Stimulated activated naive CD8-positive, alpha-beta T cell treated with anti-CD3 and anti-CD28 coated beads, Interleukin-15, Interleukin-2, amounts not matched to agents 100 ng/mL and 50 ng/mL, for 24 hours (primary cell): ENCODE data around the gene ULBP2.
"Not testable (repeated sequence)": the region's sequence is repeated elsewhere in the genome, so short reads cannot be mapped to it uniquely, and the experiment has no call there.

ENCODE experiments used
- H3K27ac Mint-ChIP-seq: one replicate; pipeline ENCODE4 v1.8.0; 2021; ENCODE audit warnings: mild to moderate bottlenecking, mixed read lengths
- H3K27me3 Mint-ChIP-seq: one replicate; pipeline ENCODE4 v1.8.0; 2021; ENCODE audit warnings: mixed read lengths
- H3K36me3 Mint-ChIP-seq: one replicate; pipeline ENCODE4 v1.8.0; 2021; ENCODE audit warnings: low read depth, mixed read lengths
- H3K4me1 Mint-ChIP-seq: one replicate; pipeline ENCODE4 v1.8.0; 2021; ENCODE audit warnings: low read depth, mixed read lengths
- H3K4me3 Mint-ChIP-seq: one replicate; pipeline ENCODE4 v1.8.0; 2021; ENCODE audit warnings: mild to moderate bottlenecking, mixed read lengths
- H3K9me3 Mint-ChIP-seq: one replicate; pipeline ENCODE4 v1.8.0; 2021; ENCODE audit warnings: mixed read lengths

ULBP2 gene

DNA sequence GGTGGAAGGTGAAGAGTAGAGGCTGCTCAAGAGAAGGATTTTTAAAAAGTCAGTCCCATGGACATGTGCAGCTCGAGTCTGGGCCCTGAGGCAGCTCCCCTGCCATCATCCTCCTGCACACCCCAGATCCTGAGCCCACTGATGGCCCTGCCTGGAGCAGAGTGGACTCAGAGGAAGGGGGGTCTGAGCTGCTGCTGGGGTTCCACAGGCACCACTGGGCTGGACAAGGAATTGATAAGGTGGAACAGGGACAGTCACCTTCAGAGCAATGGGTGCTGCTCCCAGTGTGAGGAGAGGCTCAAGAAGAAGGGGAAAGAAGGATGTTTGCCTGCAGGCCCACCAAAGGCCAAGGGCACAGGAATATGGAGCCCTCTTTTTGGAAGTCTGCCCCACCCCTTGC lies 6.2 kb downstream of the ULBP2 start:
- Mint-ChIP-seq H3K27me3 (peaks cover 63% of the 10 kb centered on the region), H3K36me3 (no peaks in the 10 kb centered on the region), H3K9me3 (no peaks in the 10 kb centered on the region), H3K4me3 (no peak overlapping the region), H3K4me1 (no peaks in the 10 kb centered on the region), H3K27ac (no peak overlapping the region)

DNA sequence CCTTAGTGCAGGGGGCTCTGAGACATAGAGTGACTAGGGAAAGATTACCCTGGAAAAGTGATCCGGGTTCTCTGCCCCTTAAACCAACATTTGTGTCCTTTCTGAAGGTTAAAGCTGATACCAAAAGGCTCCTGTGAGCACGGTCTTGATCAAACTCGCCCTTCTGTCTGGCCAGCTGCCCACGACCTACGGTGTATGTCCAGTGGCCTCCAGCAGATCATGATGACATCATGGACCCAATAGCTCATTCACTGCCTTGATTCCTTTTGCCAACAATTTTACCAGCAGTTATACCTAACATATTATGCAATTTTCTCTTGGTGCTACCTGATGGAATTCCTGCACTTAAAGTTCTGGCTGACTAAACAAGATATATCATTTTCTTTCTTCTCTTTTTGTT lies 6.8 kb downstream of the ULBP2 start:
- no peak overlapping the region for H3K27ac Mint-ChIP-seq
- peaks cover under 1% of the 10 kb centered on the region for H3K4me1 Mint-ChIP-seq
- no peaks in the 10 kb centered on the region for H3K9me3 Mint-ChIP-seq
- H3K4me3 Mint-ChIP-seq: no peak overlapping the region
- peaks cover 68% of the 10 kb centered on the region for H3K27me3 Mint-ChIP-seq
- no peaks in the 10 kb centered on the region for H3K36me3 Mint-ChIP-seq

DNA sequence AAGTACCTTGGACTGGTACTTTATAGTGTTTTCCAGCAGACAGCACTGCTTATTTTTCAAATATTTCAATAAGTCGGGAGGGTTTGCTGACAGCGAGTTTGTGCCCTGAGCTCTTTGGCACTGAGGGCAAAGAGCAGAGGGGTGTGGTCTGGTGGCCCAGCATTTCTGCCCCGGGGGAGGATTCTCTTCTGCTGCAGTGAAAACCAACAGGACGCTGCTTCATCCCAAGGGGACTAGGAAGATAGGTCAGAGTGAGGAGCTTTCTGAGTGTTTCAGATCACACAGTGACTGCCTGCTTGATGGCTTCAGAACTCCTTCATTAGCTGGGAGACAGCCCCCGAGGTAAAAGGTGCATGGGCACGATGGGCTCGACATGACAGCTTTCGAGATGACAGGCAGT lies 8.6 kb downstream of the ULBP2 start:
- Mint-ChIP-seq H3K4me3 (no peak overlapping the region), H3K27ac (no peak overlapping the region), H3K27me3 (peaks cover 74% of the 10 kb centered on the region), H3K36me3 (no peaks in the 10 kb centered on the region), H3K4me1 (peaks cover 8% of the 10 kb centered on the region), H3K9me3 (no peaks in the 10 kb centered on the region)

DNA sequence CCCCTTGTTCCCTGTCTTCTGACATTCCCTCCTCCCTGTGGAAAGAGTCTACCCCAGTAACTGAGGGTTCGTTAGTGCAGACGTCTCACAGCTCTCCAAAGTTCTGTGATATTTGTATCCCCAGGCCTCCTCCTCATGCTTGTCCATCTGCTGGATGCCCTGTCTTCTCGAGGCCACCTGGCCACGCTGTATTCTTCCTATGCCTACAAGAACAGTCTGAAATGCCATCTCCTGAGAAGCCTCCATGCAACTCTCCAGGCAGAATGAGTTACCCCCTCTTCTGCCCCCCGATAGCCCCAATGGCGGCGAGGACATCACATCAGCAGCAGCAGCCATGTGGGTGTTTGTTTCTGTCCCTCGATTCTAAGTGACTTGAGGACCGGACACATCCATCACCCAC lies 9.3 kb downstream of the ULBP2 start:
- peaks cover 8% of the 10 kb centered on the region for H3K4me1 Mint-ChIP-seq
- H3K4me3 Mint-ChIP-seq: no peak overlapping the region
- H3K36me3 Mint-ChIP-seq: no peaks in the 10 kb centered on the region
- no peak overlapping the region for H3K27ac Mint-ChIP-seq
- H3K27me3 Mint-ChIP-seq: peaks cover 80% of the 10 kb centered on the region
- no peaks in the 10 kb centered on the region for H3K9me3 Mint-ChIP-seq

DNA sequence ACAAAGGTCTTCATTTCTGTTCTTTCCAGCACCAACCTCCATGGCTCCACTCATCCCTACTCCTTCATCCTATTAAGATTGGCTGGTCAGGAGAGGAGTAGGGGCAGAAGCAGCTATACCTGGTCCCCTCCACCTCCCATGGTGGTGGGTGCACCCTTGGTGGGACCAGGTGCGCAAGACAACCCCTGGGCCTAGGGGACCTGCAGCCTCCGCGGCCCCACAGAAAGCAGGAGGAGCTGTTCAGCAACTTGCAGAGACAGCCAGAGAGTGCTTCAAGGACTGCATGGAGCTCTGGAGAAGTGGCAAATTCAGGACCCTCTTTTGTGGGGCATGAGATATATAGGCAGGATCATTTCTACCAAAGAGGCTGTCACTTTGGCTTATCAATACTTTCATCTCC lies 9.8 kb downstream of the ULBP2 start:
- Mint-ChIP-seq H3K27ac (no peak overlapping the region), H3K27me3 (peaks cover 78% of the 10 kb centered on the region), H3K4me1 (peaks cover 8% of the 10 kb centered on the region), H3K9me3 (no peaks in the 10 kb centered on the region), H3K36me3 (no peaks in the 10 kb centered on the region), H3K4me3 (no peak overlapping the region)

DNA sequence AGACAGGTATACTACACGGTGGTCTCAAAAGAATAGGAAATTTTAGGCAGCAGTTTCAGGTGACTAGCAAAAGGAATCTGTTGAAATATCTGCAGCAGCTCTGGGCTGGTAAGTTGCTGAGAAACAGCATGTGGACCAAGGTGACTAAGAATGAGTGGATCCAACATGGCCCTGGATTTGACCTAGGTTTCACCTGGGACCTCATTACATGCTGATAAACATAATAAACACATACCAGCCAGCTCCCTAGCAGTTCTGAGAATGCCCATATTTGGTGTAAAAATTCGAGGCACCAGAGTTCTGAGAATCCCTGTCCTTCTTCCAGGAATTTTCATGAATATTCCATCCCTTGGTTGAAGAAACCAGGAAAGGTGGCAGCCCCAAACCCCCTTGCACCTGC lies 11.6 kb downstream of the ULBP2 start:
- H3K4me3 Mint-ChIP-seq, H3K27ac Mint-ChIP-seq, H3K9me3 Mint-ChIP-seq, H3K36me3 Mint-ChIP-seq, H3K4me1 Mint-ChIP-seq: not testable (repeated sequence)
- H3K27me3 Mint-ChIP-seq: peaks cover 81% of the 10 kb centered on the region

DNA sequence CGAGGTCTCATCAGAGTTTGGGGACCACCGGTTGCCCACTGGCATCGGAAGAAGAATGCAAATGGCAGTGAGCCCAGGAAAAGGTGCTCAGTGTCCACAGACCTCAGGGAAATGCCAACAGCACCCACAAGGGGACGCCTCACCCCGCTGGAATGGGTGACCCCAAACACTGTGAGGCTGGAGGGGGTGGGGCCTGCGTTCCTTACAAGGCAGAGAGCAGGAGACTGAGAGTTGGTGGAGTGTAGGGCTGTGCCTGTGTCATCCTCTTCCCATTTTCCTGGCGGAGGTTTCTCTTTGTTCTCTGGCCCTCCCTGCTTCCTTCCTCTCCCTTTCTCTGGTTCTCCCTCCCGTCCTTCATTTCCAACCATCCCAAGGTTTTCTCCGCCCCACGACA lies 12.1 kb downstream of the ULBP2 start:
- not testable (repeated sequence) for H3K4me3 Mint-ChIP-seq, H3K36me3 Mint-ChIP-seq, H3K27ac Mint-ChIP-seq, H3K9me3 Mint-ChIP-seq, H3K4me1 Mint-ChIP-seq
- H3K27me3 Mint-ChIP-seq: peaks cover 79% of the 10 kb centered on the region

DNA sequence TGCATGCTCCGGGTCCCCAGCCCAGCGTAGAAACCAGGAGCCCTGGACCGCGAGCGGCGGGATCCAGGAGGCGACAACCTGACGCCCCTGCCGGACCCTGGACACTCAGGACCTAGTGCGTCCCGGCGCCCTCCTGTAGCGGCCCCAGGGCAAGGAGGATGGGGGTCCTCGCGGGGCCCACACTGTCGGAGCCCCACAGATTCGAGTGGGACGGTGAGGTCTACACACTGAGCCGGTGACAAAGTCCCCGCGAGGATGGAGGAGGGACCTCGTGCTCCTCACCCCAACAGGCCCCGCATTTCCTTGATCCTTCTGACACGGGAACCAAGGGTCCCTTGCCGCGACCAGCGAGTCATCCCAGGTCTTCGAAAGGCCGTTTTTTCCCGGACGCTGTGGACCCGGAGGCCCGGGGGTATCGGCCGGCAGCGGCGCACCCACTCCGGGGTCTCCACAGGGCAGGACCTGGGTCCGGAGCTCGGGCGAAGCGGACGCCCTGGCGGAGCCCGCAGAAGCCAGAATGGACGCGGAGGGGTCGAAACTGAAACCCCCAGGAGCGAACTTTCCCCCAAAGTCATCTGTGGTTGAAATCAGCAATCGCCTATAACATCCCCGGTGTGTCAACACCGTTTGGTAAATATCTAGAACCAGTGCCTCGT lies 12.6 kb downstream of the ULBP2 start:
- H3K36me3 Mint-ChIP-seq, H3K27ac Mint-ChIP-seq, H3K4me3 Mint-ChIP-seq, H3K9me3 Mint-ChIP-seq: not testable (repeated sequence)
- Mint-ChIP-seq H3K27me3 (peaks cover 79% of the 10 kb centered on the region), H3K4me1 (peaks cover 10% of the 10 kb centered on the region)

DNA sequence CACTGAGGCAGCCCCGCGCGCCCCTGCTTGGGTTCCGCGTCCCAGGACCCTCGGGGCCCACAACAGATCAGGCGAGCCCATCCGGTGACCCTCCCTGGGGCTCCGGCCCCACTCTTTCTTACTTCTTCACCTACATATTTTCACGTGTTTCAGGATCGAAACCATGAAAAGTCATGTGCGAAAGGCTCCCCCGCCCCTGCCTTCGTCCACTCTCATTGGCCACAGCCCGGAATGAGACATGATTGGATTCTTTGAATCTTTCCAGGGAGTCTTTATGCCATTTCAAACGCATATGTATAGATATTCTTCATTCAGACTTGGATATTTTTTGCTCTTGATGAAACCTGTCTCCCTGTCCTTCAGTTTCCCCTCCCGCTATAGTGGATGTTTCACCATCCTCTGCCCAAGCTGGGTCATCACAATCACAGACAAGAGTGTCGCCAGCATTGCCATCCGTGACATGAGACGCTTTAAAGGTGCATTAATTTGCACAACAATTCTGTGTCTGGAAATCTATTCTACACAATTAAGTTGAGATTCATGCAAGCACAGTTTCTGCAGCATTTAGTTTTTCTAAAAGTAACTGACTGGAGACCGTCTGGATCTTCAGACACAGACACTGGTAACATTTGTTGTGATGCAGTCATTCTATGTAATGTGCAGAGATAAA lies 13.3 kb downstream of the ULBP2 start:
- H3K36me3 Mint-ChIP-seq, H3K27ac Mint-ChIP-seq, H3K9me3 Mint-ChIP-seq: not testable (repeated sequence)
- H3K4me3 Mint-ChIP-seq: peak overlapping the region; percentile 28
- H3K27me3 Mint-ChIP-seq: peaks cover 79% of the 10 kb centered on the region
- peaks cover 13% of the 10 kb centered on the region for H3K4me1 Mint-ChIP-seq

DNA sequence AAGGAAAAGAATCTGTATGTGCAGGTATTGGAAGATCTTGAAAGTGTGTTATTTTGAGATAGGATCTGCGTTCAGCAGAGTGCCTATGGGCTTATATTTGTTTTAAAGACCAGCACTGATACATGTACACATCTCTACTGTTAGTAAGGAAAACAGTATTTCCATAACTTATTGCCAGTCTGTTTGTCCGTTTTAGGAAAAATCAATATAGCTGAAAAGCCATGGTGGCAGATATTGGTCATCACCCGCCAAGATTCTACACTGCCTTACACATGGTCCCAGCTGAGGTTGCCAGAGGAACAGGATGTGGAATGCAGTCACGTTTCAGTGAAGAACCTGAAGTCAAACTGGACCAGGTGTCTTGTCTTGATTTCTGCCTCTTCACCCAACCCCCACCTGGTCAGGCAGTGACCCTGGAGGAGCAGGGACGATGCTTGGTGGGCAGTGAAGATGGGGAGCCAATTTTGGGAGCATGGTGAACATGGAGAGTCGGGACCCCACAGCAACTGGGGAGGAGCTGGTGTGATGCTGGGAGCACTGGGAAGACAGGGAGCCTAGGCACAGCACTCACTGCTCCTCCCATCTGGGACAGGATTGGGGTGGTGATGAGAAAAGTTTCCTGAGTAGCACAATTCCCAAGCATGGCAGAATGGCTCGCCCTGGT lies 14.0 kb downstream of the ULBP2 start:
- not testable (repeated sequence) for H3K4me3 Mint-ChIP-seq, H3K27ac Mint-ChIP-seq, H3K9me3 Mint-ChIP-seq, H3K36me3 Mint-ChIP-seq
- peaks cover 79% of the 10 kb centered on the region for H3K27me3 Mint-ChIP-seq
- H3K4me1 Mint-ChIP-seq: peaks cover 13% of the 10 kb centered on the region

DNA sequence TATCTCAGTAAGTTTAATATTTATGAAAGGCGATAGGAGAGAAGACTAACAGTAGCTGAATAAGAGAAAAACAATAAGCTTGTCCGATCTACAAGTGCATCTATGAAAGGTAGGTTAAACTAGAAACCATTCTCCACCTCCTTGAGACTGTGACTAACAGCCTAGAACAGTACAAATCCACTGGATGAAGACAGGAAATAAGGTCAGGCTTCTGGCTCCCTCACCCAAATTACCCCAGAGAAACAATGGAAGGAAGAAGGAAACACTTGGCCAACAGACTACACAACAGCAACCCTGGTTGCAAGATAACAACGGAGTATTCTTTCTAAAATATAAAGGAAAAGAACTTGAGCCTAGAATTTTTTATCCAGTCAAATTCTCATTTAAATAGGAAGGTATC lies 16.3 kb downstream of the ULBP2 start:
- Mint-ChIP-seq H3K4me1 (peaks cover 22% of the 10 kb centered on the region), H3K27me3 (peaks cover 77% of the 10 kb centered on the region)
- not testable (repeated sequence) for H3K9me3 Mint-ChIP-seq, H3K27ac Mint-ChIP-seq, H3K36me3 Mint-ChIP-seq, H3K4me3 Mint-ChIP-seq

DNA sequence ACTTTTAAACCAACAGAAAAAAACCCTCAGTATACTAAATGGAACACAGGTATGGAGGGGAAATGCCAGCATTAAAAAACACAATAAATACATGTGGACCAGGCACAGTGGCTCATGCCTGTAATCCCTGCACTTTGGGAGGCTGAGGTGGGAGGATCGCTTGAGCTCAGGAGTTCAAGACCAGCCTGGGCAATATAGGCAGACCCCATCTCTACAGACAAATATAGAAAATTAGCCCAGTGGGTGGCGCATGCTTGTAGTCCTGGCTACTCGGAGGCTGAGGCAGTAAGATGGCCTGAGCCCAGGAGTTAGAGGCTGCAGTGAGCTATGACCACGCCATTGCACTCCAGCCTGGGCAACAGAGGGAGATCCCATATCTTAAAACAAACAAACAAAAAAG lies 18.0 kb downstream of the ULBP2 start:
- Mint-ChIP-seq H3K27me3 (peaks cover 82% of the 10 kb centered on the region), H3K4me1 (peaks cover 36% of the 10 kb centered on the region)
- not testable (repeated sequence) for H3K27ac Mint-ChIP-seq, H3K9me3 Mint-ChIP-seq, H3K4me3 Mint-ChIP-seq, H3K36me3 Mint-ChIP-seq

DNA sequence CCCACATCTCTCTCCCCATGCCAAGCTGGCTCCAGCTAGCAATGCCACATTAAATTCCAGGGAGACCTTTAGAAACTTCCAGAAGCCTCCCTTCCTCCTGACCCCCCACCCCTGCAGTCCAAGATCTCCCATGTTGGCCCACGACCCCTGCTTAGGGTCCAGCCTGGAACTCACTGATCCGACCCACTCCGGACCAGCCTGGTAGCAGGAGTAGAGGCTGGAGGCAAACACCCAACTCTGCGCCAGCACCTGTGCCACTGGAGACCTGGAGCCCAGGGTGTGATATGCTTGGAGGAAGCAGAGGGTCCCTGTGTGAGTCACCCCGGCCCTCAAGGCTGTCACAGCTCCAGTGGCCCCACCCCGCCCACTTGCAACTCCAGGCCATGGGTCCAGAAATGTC lies 18.7 kb downstream of the ULBP2 start:
- peaks cover 37% of the 10 kb centered on the region for H3K4me1 Mint-ChIP-seq
- H3K27ac Mint-ChIP-seq: no peak overlapping the region
- H3K27me3 Mint-ChIP-seq: peaks cover 82% of the 10 kb centered on the region
- H3K9me3 Mint-ChIP-seq: no peaks in the 10 kb centered on the region
- H3K36me3 Mint-ChIP-seq: no peaks in the 10 kb centered on the region
- H3K4me3 Mint-ChIP-seq: no peak overlapping the region

DNA sequence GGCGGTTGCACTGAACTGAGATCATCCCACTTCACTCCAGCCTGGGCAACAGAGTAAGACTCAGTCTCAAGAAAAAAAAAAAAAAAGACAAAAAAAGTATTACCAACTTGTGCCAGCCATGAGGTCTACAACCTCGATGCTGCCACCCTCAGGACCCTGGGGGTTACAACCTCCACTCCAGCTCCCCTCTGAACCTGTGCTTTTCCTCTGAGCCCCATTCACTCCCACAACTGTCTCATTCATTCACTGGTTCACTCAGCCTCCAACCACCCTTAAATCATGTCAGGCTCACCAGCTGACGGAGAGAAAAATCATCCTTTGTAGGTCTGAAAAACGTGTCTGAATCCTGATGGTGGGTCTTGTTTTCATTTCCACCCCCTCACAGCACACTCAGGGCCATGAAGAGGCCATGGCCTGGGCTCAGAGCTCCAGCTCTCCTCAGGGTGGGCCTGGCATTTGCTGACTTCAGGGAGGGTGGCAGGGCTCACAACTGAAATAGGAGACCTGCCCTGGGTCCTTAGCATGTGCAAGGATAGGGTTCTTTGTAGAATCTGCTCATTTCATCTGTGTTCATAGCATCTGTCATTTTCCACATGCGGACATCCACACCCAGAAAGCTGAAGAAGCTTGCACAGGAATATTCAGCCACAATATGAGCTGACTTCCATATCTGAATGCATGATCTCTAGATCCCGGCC lies 20.1 kb downstream of the ULBP2 start:
- Mint-ChIP-seq H3K27me3 (peaks cover 82% of the 10 kb centered on the region), H3K36me3 (no peaks in the 10 kb centered on the region), H3K4me1 (peaks cover 42% of the 10 kb centered on the region), H3K27ac (no peak overlapping the region), H3K4me3 (no peak overlapping the region), H3K9me3 (no peaks in the 10 kb centered on the region)

DNA sequence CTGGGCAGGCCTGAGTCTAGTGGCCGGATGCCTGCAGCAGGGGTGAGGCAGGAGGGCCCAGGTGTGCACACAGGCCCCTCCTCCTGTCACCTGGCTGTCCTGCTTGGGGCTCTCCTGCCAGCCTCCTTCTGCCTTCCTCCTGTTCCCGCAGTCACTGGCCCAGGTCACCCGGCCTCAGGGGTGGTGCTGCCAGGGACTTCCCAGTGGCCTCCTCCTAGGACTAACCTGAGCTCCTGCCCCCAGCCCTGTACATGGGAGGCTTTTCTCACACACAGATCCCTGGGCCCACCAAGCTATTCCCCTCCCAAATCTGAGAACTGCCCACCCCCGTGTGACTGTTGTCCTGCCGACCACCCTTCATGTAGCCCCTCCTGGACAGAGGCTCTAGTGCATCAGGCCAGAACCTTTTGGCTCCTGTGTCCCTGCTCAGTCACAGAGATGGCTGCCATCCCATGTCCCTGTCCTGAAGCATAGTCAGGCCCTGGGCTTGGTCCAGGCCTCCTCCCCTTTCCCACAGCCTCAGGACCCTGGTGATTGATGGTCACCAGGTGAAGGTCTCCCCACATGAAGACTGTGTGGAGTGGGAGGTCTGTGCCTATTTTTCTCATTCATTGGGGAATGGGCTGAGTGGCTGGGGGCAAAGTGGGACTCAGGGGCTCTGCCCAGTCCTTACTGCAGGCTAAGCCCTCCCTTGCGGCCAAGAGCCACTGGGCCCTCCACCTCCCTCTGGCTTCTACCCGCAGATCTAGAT lies 20.8 kb downstream of the ULBP2 start:
- Mint-ChIP-seq H3K4me1 (peaks cover 42% of the 10 kb centered on the region), H3K27ac (peak overlapping the region; percentile 93), H3K9me3 (no peaks in the 10 kb centered on the region), H3K27me3 (peaks cover 86% of the 10 kb centered on the region), H3K4me3 (peak overlapping the region; percentile 90), H3K36me3 (no peaks in the 10 kb centered on the region)
